GM20431 (cell line): ENCODE data around the gene PTCSC3.

Source experiments
- in situ Hi-C: fragments of 300-500 bp; cut with MseI, MboI; formaldehyde crosslinking; loops from one replicate; pipeline ENCODE4 v1.15.0; 2020; ENCODE audit warnings: low sequenced_read_pairs; ENCODE audit not compliant: unreplicated experiment

The PTCSC3 gene

DNA sequence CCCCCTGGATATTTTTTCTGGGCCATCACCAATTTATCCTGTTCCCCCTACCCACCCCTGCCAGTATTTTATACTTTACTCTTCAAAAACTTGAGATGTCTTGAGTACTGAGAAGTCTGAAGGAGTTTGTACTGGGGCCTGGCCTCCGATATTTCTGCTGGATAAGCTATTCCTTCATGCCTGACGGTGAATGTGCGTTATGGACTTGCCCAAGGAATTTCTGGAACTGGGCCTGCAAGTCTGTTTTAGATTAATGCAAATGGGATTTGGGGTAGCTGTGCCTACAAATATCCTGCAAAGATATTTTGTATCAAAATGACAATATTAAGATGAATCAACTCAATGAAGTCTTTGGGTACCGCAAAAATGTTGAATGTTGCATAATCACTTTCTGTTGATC lies at the start of gene PTCSC3:
Gene PTCSC3 (minus strand): TSS at position 199 of the 400 bp plus-strand sequence.
- in situ Hi-C loops: no loop called here

DNA sequence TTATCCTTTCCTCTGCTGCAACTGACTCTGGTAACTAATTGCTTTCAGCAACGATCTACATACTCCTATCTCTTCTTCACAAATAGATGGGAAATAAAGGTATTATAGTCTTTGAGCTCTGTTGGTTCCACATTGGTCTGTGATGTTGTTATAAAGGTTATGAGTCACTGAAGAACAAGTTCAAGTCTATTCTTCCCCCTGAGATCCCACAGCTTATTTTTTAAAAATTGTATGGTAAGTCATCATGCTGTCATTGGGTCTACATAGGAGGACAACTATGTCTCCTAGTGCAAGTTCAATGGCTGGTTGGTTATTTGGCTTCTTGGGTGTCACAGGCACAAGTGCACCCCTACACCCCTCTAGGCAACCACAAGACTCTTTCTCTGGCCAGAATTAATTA lies 49.6 kb upstream of the PTCSC3 start:
- in situ Hi-C loops: no loop called here

DNA sequence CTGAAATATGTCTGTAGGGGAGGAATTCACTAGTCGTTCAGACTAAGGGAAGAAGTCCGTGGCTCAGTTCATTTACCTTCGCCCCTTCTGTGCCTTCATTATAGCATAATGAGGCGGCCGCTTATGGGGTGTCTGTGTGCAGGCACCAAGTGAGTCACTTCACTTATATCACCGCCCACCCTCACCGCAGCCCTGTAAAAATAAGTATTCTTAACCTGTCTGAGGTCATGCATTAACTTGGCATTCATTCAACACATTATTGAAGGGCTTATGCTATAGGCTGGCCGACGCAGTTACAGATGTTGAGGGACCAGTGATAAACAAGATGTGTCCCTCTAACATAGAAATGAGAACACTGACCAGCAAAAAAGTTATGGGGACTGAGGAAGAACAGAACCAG lies 47.7 kb upstream of the PTCSC3 start:
- in situ Hi-C loops: no loop called here

DNA sequence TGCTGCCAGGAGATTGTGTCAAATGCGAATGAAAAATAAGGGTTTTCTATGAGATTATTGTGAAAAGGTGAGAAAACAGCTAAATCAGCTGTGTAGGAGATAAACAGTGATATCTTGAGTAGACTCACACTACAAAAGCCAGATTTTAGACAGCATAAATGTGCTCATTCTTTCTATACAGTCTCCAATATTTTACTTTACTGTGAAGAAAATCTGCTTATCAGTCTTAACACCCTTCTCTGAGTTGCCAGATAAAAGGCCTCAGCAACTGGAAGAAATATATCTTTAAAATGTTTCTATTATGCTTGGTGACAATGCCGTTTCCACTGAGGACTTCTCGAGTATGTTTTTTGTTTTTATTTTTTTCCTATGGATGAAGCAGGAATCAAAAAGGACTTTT lies 47.0 kb upstream of the PTCSC3 start:
- in situ Hi-C loops: no loop called here

DNA sequence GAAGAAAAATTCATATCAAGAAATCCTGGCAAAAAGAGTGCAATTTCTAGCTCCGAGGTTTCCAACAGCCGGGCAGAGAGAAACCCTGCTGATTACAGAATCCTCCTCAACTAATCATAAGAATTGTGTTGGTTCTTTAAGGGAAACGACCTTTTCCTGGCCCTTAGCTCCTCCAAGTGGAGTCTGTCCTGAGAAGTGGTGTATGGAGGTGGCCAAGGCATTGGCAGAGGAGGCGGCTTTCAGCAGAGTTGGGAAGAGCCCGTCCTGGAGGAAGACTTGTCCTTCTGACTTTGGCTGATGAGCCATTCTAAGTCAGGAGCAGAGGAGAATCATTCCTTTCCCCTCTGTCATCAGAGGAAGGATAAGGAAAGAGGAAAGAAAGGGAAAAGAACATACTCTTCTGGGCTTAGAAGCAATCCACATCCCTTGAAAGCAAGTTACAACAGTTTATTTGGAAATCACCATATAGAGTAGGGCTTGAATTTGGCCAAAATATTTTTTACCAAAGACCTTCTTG lies 46.5 kb upstream of the PTCSC3 start:
- in situ Hi-C loops: no loop called here

DNA sequence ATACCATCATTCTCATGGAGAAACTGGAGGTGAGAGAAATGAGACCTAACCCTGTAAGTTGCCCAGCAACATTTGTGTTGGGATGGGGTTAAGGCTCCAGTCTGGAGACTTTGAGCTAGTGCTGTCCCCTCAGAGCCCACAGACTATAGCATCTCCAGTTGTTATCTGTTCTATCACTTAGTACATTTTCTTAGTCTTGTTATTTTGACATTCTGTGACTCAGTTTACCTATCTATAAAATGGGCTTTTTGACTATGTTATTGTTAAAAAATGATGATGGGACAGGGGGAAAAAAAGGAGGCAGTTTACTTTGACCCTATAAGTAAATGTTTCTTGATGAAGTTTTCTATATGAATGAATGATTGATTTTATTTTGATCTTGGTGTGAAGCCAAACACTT lies 45.8 kb upstream of the PTCSC3 start:
- in situ Hi-C loops: no loop called here

DNA sequence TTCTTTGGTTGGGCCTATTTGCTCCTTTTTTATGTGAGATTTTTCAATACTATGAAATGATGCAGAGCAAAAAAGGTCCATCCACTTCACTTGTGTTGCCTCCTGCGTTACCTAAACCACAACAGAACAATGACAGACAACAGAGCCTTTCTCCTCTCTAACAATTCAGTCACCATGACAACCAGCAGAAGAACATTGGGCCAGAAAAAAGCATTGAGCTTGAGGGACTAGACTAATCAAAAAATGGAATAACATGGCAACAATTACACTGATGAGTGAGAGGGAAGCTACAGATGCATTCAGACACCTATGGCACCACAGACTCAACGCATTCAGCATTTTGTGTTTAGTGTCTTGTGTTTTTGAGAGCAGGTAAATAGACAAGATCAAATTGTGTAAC lies 44.6 kb upstream of the PTCSC3 start:
- in situ Hi-C loops: no loop called here

DNA sequence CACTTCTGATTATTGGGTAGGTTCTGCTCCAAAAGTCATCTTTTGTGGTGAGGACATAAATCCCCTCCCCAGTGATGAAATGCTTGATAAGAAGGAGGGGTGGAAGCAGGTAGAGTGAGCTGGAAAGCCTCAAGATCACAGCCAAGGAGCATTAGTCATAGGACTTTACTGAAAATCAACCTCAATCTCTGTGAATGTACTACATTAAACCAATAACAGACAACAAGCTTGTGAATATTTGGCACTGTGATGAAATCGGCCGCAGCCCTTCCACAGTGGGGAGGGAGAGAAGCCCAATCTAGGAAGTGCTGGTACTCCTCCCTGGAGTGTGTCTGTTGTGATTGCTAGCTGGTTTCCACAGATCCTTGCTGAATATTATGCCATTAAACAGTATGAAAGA lies 41.2 kb upstream of the PTCSC3 start:
- in situ Hi-C loops: no loop called here

DNA sequence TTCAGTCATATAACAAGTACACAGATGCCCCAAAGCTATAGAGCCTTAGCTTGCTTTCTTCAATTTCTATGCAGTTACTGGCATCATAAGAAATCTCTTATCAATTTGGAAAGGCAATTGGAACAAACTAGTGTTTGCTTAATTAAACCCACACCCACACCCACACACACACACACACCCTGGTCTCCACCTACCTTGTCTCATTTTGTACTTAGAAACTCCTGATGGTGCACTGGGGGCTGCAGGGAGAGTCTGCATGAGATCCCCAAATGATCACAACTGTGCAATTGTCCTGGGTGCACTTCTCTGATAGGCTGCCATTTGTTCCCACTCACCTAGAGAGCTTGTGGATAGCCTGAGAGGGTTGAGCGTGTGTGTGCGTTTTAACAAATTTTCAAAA lies 40.5 kb upstream of the PTCSC3 start:
- in situ Hi-C loops: no loop called here

DNA sequence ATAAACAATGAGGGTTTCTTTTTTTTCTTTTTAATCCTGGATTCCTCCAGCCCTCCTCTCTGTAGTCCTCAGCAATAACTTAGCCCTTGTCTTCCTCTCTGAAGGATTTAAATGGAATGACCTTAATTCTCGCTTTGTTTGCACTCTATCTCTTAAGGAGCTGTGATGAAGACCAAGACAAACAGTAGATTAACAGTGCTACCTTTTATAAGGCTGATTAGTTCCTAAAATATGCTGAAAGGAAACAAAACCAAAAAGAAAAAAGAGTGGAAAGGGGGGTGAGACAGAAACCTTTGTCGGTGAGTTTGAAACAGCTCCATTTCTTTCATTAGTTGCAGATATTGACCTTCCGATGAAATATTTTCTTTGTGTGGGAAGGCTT lies 38.7 kb upstream of the PTCSC3 start:
- in situ Hi-C loops: no loop called here

DNA sequence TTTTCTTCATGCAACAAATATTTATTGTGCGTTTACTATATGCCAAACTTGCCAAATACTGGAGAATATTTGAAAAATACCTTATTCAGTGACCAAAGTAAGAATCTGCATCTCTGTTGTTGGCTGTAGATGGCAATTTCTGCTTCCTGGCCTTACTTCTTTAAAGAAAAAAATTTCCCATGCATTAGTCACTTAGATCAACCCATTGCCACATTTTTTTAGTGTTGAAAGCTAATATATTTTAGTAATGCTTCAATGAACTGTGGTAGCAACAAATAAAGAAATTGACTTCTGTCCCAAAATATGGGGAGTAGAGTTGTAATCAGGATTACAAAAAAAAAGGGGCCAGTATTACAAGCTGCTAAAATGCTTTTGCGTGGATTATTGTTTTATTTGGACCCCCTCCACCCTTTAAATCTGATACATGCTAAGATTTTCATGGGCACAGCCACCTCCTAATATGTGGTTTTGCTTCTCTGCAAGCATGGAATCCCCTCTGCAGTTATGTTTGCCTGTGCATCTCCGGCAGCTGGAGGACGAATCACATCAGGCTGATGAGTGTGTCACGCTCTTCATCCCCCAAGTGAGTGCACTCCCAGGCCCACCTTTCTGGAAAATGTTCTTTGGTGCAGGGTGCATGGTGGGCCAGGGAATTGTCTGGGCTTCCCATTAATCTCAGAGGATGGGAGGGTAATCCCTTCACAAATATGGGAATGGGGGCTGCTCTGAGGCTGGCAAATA lies 38.1 kb upstream of the PTCSC3 start:
- in situ Hi-C loops: no loop called here

DNA sequence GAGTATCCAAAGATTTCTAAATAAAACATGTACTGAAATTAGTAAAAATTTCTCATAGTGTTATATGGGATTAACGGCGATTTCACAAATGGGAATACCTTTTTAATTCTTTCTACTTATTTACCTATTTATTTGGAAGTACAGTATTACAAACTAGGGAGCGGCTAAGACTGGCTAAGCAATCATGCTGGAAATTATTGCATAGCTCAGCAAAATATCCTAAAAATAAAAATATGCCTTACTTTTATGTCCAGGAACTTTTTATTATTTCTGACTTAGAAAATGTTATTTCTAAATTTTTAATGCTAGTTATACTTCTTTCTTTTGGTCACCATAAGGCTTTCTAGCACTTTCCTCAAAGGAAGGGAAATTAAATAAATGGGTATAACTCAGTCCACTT lies 36.5 kb upstream of the PTCSC3 start:
- in situ Hi-C loops: no loop called here

DNA sequence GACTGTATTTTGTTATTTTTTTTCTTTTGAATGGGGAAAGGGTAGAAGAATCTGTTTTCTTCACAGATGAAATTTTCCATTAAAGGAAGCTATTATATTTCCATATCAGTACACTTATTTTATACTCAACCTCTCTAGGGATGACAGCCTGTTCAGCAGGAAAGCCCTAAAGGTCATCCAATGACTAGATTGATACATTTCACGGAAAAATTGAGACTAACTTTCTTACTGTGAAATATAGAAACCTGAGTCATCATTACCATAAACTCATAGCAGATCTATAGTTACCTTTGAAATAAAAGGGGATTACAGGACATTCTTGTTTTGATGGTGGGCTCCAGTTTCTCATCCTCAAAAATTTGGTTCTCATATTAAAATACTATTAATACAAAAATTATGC lies 36.1 kb upstream of the PTCSC3 start:
- in situ Hi-C loops: no loop called here

DNA sequence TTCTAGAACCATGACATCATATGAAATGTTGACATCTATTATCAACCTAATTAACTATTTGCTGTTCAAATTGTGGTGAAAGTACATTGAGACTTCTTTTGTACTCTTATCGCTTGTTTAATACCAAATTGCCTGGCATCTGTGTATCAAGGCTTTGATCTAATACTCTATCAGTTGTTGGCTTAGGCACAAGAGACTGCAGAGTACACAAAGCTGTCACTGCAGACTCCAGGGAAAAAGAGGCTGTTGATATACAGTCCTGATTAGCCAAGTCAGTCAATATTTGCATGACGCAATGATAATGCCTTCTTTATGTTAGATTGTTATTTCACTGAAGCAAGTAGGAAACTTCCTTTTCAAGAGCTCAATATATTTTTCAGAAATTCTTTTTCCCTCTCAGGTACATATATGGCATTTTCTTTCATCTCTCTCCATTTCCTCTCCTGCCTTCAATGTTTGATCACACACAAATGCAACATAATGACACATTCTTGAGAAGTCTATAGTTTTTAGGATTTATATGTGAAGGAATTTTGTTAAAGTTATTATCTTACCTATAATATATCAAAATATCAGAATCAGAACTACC lies 32.3 kb upstream of the PTCSC3 start:
- in situ Hi-C loops: no loop called here

DNA sequence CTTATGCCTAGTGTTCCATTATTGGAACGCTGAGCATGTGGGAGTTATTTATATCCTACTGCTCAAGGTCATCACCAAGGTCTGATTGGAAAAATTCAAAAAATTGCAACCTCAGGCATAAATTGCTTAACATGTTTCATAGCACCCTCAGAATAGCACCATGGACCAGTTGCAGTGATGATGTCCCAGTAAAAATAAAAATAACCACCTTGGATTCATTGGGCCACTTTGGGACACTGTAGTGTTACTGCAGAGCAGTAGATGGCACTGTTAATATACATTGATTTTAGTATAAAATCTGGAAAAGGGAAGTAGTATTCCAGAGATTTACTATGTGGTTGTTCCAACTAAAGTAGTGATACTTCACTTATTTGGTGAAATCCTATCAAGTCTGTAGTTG lies 31.0 kb upstream of the PTCSC3 start:
- in situ Hi-C loops: no loop called here

DNA sequence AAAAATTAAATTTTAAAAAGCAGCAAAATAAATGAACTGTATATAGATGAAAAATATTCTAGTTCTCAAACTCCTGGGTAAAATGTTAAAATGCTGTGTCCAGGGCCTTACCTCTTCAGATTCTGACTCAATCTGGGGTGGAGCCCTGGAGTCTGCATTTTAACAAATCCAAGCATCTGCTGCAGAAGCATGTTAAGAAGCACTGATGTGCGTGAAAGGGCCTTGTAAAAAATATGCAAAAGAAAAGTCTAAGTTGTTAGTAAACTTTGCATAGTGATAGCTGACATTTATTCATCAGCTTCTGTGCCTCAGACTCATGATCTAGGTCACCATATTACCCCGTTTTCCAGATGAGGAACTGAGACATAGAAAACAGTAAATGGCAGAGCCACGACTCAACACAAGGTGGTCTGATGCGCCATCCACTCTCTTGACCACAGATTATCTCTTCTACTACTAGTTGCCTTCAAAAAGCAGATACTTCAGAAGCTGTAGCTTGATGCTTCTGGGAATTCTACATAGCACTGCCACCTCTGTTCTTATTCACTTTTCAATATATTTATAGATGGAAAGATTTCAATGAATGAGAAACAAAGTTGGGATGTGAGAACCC lies 28.0 kb upstream of the PTCSC3 start:
- in situ Hi-C loops: no loop called here

DNA sequence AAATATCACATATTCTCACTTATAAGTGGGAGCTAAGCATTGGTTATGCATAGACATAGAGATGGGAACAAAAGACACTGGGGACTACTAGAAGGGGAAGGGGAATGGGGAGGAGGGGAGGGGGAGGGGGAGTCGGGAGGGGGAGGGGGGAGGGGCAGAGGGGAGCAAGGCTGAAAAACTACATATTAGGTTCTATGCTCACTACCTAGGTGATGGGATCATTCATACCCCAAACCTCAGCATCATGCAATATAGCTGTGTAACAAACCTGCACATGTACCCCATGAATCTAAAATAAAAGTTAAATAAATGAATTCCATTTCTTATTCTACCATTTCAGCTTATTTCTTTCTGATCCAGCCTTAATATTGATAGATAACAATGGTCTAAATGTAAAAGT lies 21.9 kb upstream of the PTCSC3 start:
- in situ Hi-C loops: no loop called here

DNA sequence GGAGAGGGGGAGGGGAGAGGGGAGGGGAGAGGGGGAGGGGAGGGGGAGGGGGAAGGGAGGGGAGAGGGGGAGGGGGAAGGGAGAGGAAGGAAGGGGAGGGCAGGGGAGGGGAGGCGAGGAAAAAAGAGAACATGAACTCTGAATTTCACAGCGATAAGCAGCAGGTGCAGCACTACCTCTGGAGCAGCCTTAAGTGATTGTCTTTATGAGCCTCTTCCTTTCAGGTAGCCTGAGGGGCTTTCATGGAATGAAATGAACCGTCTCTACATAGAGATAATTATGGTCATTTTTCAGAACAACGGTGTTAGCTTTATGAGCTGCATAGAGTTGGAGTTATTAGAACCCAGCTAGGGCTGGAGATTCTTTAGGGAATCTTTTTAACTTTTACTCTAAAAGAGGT lies 18.1 kb upstream of the PTCSC3 start:
- in situ Hi-C loops: no loop called here

DNA sequence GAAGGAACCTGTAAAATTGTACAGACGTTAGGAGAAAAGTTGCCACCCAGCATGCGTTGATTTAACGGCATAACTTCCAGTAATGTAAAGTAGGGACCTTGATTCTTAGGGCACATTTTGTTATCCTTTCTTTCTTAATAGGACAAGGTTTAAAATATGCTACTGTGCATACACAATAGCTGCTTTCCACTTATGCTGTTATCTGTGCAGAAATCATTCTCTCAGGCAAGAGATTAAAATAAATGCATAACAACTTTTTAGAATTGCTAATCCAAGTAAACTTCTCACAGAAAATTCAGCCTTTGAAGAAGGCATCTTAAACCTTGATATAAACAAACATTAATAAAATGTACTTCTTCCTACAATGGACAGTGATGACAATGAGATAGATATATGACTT lies 16.0 kb upstream of the PTCSC3 start:
- in situ Hi-C loops: no loop called here

DNA sequence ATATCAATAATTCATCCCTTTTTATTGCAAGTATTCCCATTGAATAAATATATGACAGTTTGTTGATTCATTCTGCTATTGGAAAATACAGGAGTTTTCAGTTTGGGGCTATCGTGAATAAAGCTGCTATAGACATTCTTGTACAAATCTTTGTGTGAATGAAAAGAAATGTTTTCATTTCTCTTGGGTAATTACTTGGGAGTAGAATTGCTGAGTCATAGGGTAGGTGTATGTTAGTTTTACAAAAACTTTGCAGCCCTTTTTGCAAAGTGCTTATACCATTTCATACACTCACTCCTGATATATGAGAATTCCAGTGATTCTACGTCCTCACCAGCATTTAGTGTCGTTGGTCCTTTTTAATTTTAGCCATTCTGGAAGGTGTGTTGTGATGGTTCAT lies 6.9 kb upstream of the PTCSC3 start:
- in situ Hi-C loops: no loop called here

DNA sequence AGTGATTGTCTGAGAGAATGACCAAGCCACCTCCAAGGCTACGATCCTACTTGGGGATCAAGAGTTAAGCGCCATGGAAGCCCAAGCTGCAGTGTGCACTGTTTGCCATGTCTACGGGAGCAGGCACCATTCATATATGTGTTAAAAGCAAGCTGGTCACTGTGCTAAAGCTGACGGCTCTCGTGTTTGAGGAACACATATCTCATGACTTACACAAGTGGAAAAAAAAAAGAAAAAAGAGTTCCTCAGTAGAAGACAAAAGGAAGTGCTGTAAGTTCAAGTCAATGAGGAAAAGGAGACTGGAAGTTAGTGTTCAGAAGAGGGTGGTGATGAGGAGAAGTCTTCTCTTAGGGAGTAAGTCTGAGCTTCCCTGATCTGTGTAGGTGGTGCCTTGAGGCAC lies 4.9 kb upstream of the PTCSC3 start:
- in situ Hi-C loops: no loop called here

DNA sequence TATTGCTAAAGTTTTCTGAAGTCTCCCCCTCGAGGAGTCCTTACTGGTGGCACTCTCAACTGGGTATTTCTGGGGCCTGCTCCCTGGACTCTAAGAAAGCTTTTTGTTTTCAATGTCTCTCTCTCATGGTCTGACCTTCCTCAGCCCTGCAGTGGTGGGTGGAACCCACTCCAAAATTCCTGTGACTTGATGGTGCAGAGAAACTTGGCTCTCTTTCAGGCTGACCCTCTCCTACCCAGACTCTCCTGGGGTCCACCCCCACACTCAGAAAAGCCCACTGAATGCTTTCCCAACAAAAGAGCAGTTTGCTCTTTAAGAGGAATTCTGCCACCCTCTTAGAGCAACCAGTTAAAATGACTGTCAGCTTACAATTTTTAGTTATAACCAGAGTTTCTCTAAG lies 967 bp upstream of the PTCSC3 start:
- in situ Hi-C loops: no loop called here
